SU-DHL-6 (cell line): Measurements from ENCODE around the gene GOLGA6B.
"Not testable (repeated sequence)": the region's sequence is repeated elsewhere in the genome, so short reads cannot be mapped to it uniquely, and the experiment has no call there.

Source experiments
- H2AFZ ChIP-seq: fragments of 200-600 bp; sonication (generic); 2 replicates; pipeline ENCODE4 v1.6.1; 2014; ENCODE audit warnings: low read depth, mild to moderate bottlenecking, moderate library complexity, mixed read lengths, antibody characterized with exemption, low read length; ENCODE audit not compliant: severe bottlenecking
- H3F3A ChIP-seq: fragments of 200-600 bp; shearing (Covaris generic); 2 replicates; pipeline ENCODE4 v1.6.0; 2016; ENCODE audit warnings: antibody characterized with exemption, mild to moderate bottlenecking; ENCODE audit not compliant: insufficient read depth
- H3K27ac ChIP-seq: fragments of 200-600 bp; sonication (generic); 2 replicates; pipeline ENCODE4 v1.5.1; 2016; ENCODE audit warnings: low read depth, mild to moderate bottlenecking, low read length, moderate library complexity, mixed read lengths
- H3K27me3 ChIP-seq: fragments of 200-600 bp; sonication (generic), shearing (Covaris generic); 2 replicates; pipeline ENCODE4 v1.6.0; 2014; ENCODE audit warnings: mild to moderate bottlenecking, low read length
- H3K36me3 ChIP-seq: fragments of 200-600 bp; sonication (generic); 2 replicates; pipeline ENCODE4 v1.6.1; 2014; ENCODE audit warnings: mild to moderate bottlenecking, low read length, mixed read lengths
- H3K4me2 ChIP-seq: fragments of 300-600, 200-600 bp; shearing (Covaris generic), sonication (generic); 2 replicates; pipeline ENCODE4 v1.6.0; 2014; ENCODE audit warnings: low read length, low read depth, mild to moderate bottlenecking; ENCODE audit not compliant: poor library complexity, severe bottlenecking
- H3K4me3 ChIP-seq: fragments of 200-600 bp; sonication (generic); 2 replicates; pipeline ENCODE4 v1.5.1; 2014; ENCODE audit warnings: antibody characterized with exemption, low read length, mild to moderate bottlenecking, mixed read lengths; ENCODE audit not compliant: insufficient read depth, poor library complexity, severe bottlenecking
- H3K79me2 ChIP-seq: fragments of 200-600 bp; sonication (generic); 2 replicates; pipeline ENCODE4 v1.6.1; 2014; ENCODE audit warnings: mild to moderate bottlenecking, low read length, moderate library complexity; ENCODE audit not compliant: insufficient read depth
- H3K9ac ChIP-seq: fragments of 200-600 bp; sonication (generic); 2 replicates; pipeline ENCODE4 v1.7.0; 2014; ENCODE audit warnings: mild to moderate bottlenecking, low read length
- H3K9me2 ChIP-seq: fragments of 200-600 bp; sonication (generic); replicated peaks from 2 replicates; pipeline ENCODE4 v1.6.1; 2014; ENCODE audit warnings: low read length; ENCODE audit not compliant: insufficient read depth
- H3K9me3 ChIP-seq: fragments of 200-600 bp; sonication (generic); 2 replicates; pipeline ENCODE4 v1.6.1; 2014; ENCODE audit warnings: low read length, mixed read lengths; ENCODE audit not compliant: insufficient read depth
- H4K20me1 ChIP-seq: fragments of 200-600 bp; sonication (generic); 2 replicates; pipeline ENCODE4 v1.6.1; 2014; ENCODE audit warnings: low read depth, mild to moderate bottlenecking, antibody characterized with exemption, low read length, moderate library complexity, mixed read lengths
- CTCF ChIP-seq: fragments of 200-600 bp; sonication (generic); IDR thresholded peaks from one replicate; pipeline ENCODE4 v1.5.1; 2017; ENCODE audit warnings: antibody characterized with exemption, mild to moderate bottlenecking, low read length, moderate library complexity; ENCODE audit not compliant: insufficient read depth, poor library complexity, severe bottlenecking
- EZH2phosphoT487 ChIP-seq: fragments of 200-600 bp; sonication (generic), shearing (Covaris generic); conservative IDR thresholded peaks from 2 replicates; pipeline ENCODE4 v1.6.1; 2018; ENCODE audit warnings: mild to moderate bottlenecking, antibody characterized with exemption, low read length, moderate library complexity, mixed read lengths

GOLGA6B gene

DNA sequence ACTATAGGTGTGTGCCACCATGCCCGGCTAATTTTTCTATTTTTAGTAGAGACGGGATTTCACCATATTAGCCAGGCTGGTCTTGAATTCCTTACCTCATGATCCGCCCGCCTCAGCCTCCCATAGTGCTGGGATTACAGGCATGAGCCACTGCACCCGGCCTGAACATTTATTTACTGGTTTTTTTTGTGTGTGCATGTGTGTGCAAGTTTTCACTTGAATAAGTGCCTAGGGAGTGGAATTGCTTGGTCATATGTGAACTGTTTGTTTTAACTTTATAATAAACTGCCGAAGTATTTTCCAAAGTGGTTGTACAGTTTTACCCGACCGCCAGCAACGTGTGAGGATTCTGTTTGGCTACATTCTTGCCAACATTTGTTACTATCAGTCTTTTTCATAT is 45.6 kb downstream of the GOLGA6B start:
- H3K36me3 ChIP-seq, result 0 out of 2 replicates have a peak, but pooled peaks cover 4% of the 10 kb centered on the region
- TF ChIP-seq CTCF, result no peak
- TF ChIP-seq EZH2phosphoT487, result no peak
- H3K4me2 ChIP-seq, result no peak overlapping the region
- H2AFZ ChIP-seq, result no peak overlapping the region
- H3K9me3 ChIP-seq, result no peaks in the 10 kb centered on the region
- H3K27me3 ChIP-seq, result no peaks in the 10 kb centered on the region
- H3K27ac ChIP-seq, result no peak overlapping the region
- no peaks in the 10 kb centered on the region for H4K20me1 ChIP-seq
- no peaks in the 10 kb centered on the region for H3K9me2 ChIP-seq
- no peaks in the 10 kb centered on the region for H3K79me2 ChIP-seq
- H3K4me3 ChIP-seq, result no peak overlapping the region
- no peaks in the 10 kb centered on the region for H3F3A ChIP-seq
- no peak overlapping the region for H3K9ac ChIP-seq

DNA sequence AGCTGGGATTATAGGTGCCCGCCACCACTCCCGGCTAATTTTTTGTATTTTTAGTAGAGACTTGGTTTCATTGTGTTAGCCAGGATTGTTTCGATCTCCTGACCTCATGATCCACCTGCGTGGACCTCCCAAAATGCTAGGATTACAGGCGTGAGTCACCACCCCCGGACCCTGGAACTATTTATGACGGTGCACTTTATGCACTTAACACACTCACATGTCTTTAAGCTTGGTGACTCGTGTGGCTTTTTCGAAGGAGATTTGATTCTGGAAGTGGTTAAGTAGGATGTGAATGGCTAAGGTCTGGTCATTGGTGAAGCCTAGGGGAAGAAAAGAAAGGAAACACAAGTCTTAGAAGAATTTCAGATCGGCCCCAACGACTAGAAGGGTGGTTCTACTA is 51.8 kb downstream of the GOLGA6B start:
- TF ChIP-seq EZH2phosphoT487 (no peak), CTCF (no peak)
- H3K9me2 ChIP-seq, result no peaks in the 10 kb centered on the region
- H3K27me3 ChIP-seq, result no peaks in the 10 kb centered on the region
- H3K9me3 ChIP-seq, result no peaks in the 10 kb centered on the region
- H3K4me2 ChIP-seq, result no peak overlapping the region
- H2AFZ ChIP-seq, result no peak overlapping the region
- H3K9ac ChIP-seq, result no peak overlapping the region
- H3K79me2 ChIP-seq, result no peaks in the 10 kb centered on the region
- H4K20me1 ChIP-seq, result no peaks in the 10 kb centered on the region
- no peaks in the 10 kb centered on the region for H3F3A ChIP-seq
- H3K4me3 ChIP-seq, result no peak overlapping the region
- H3K27ac ChIP-seq, result no peak overlapping the region
- H3K36me3 ChIP-seq, result no peaks in the 10 kb centered on the region

GRCh38 chr15:72708551-72709303 is 54.2 kb downstream of the GOLGA6B start:
- not testable (repeated sequence) for H3K4me3 ChIP-seq, H2AFZ ChIP-seq, H4K20me1 ChIP-seq, H3K27me3 ChIP-seq, H3F3A ChIP-seq, H3K4me2 ChIP-seq, H3K9ac ChIP-seq, H3K79me2 ChIP-seq, H3K27ac ChIP-seq, H3K36me3 ChIP-seq, H3K9me2 ChIP-seq, H3K9me3 ChIP-seq
